ENCODE results near the gene TSEN15. TPM values are rescaled to one million over a fixed set of nuclear protein-coding genes. Genes with fewer than 3 reads are reported as not detected.

The TSEN15 gene
- total and polyA plus RNA-seq, 2 experiments from 2014 or later, result 52.4 to 64.4 TPM

- Histone ChIP-seq H3K4me3 (no peak overlapping the region), H3K36me3 (no peaks in the 10 kb centered on the region), H3K4me1 (ENCODE audit: low read depth) (no peaks in the 10 kb centered on the region), H3K27me3 (no peaks in the 10 kb centered on the region), H3K9me3 (ENCODE audit: low read depth) (no peaks in the 10 kb centered on the region), H3K27ac (no peak overlapping the region)
- TF ChIP-seq CTCF (IDR thresholded peaks at IDR 0.05; ENCODE audit: low read depth, low read length), result no peak
- no peak for DNase-seq (ENCODE audit: low read depth in 1 of 2, low spot score in 1 of 2)
Observed at GRCh38 chr1:184012187-184012586, 39.3 kb upstream of the TSEN15 start.

GRCh38 chr1:184014271-184014670, 37.3 kb upstream of the TSEN15 start:
- H3K4me1 ChIP-seq (ENCODE audit: low read depth), result no peaks in the 10 kb centered on the region
- no peak overlapping the region for H3K27ac ChIP-seq
- H3K4me3 ChIP-seq, result no peak overlapping the region
- no peaks in the 10 kb centered on the region for H3K9me3 ChIP-seq (ENCODE audit: low read depth)
- no peaks in the 10 kb centered on the region for H3K36me3 ChIP-seq
- no peak for TF ChIP-seq CTCF (IDR thresholded peaks at IDR 0.05; ENCODE audit: low read depth, low read length)
- no peak for DNase-seq (ENCODE audit: low read depth in 1 of 2, low spot score in 1 of 2)
- no peaks in the 10 kb centered on the region for H3K27me3 ChIP-seq

- Histone ChIP-seq H3K4me1 (ENCODE audit: low read depth) (no peaks in the 10 kb centered on the region), H3K27ac (no peak overlapping the region), H3K4me3 (no peak overlapping the region), H3K36me3 (no peaks in the 10 kb centered on the region), H3K9me3 (ENCODE audit: low read depth) (no peaks in the 10 kb centered on the region), H3K27me3 (no peaks in the 10 kb centered on the region)
- no peak for DNase-seq (ENCODE audit: low read depth in 1 of 2, low spot score in 1 of 2)
- no peak for TF ChIP-seq CTCF (IDR thresholded peaks at IDR 0.05; ENCODE audit: low read depth, low read length)
Observed at GRCh38 chr1:184016169-184016568, 35.4 kb upstream of the TSEN15 start.

GRCh38 chr1:184017306-184017705, 34.2 kb upstream of the TSEN15 start:
- no peak overlapping the region for H3K27ac ChIP-seq
- DNase-seq (ENCODE audit: low read depth in 1 of 2, low spot score in 1 of 2), result no peak
- H3K4me1 ChIP-seq (ENCODE audit: low read depth), result peaks cover 10% of the 10 kb centered on the region
- no peak for TF ChIP-seq CTCF (IDR thresholded peaks at IDR 0.05; ENCODE audit: low read depth, low read length)
- H3K9me3 ChIP-seq (ENCODE audit: low read depth), result no peaks in the 10 kb centered on the region
- no peak overlapping the region for H3K4me3 ChIP-seq
- no peaks in the 10 kb centered on the region for H3K36me3 ChIP-seq
- H3K27me3 ChIP-seq, result no peaks in the 10 kb centered on the region

GRCh38 chr1:184018622-184019021, 32.9 kb upstream of the TSEN15 start:
- H3K4me1 ChIP-seq (ENCODE audit: low read depth), result peaks cover 23% of the 10 kb centered on the region
- H3K27ac ChIP-seq, result no peak overlapping the region
- H3K36me3 ChIP-seq, result no peaks in the 10 kb centered on the region
- TF ChIP-seq CTCF (IDR thresholded peaks at IDR 0.05; ENCODE audit: low read depth, low read length), result no peak
- H3K27me3 ChIP-seq, result no peaks in the 10 kb centered on the region
- no peak overlapping the region for H3K4me3 ChIP-seq
- no peak for DNase-seq (ENCODE audit: low read depth in 1 of 2, low spot score in 1 of 2)
- no peaks in the 10 kb centered on the region for H3K9me3 ChIP-seq (ENCODE audit: low read depth)

- Histone ChIP-seq H3K4me3 (no peak overlapping the region), H3K27ac (no peak overlapping the region), H3K9me3 (ENCODE audit: low read depth) (no peaks in the 10 kb centered on the region), H3K36me3 (no peaks in the 10 kb centered on the region), H3K27me3 (no peaks in the 10 kb centered on the region), H3K4me1 (ENCODE audit: low read depth) (peaks cover 25% of the 10 kb centered on the region)
- TF ChIP-seq CTCF (IDR thresholded peaks at IDR 0.05; ENCODE audit: low read depth, low read length), result no peak
- DNase-seq (ENCODE audit: low read depth in 1 of 2, low spot score in 1 of 2), result no peak
Observed at GRCh38 chr1:184019069-184019468, 32.5 kb upstream of the TSEN15 start.
